ENCODE data around the gene NACA.
"Not testable (repeated sequence)": the region's sequence is repeated elsewhere in the genome, so short reads cannot be mapped to it uniquely, and the experiment has no call there.

Gene NACA

GRCh38 chr12:56719056-56719455 lies 6.0 kb downstream of the NACA start:
- Mint-ChIP-seq H3K36me3 (ENCODE audit: low read depth) (peaks cover 66% of the 10 kb centered on the region), H3K4me1 (ENCODE audit: low read depth) (peaks cover 68% of the 10 kb centered on the region), H3K4me3 (no peak overlapping the region), H3K27ac (peak overlapping the region; percentile 54), H3K27me3 (ENCODE audit: low read depth) (no peaks in the 10 kb centered on the region), H3K9me3 (no peaks in the 10 kb centered on the region)

GRCh38 chr12:56718636-56719035 lies 6.5 kb downstream of the NACA start:
- Mint-ChIP-seq H3K9me3 (no peaks in the 10 kb centered on the region), H3K27ac (peak overlapping the region; percentile 54)

GRCh38 chr12:56718149-56718548 lies 7.0 kb downstream of the NACA start:
- H3K27ac Mint-ChIP-seq = no peak overlapping the region
- H3K4me1 Mint-ChIP-seq (ENCODE audit: low read depth) = peaks cover 61% of the 10 kb centered on the region
- no peak overlapping the region for H3K4me3 Mint-ChIP-seq
- no peaks in the 10 kb centered on the region for H3K27me3 Mint-ChIP-seq (ENCODE audit: low read depth)
- H3K9me3 Mint-ChIP-seq = no peaks in the 10 kb centered on the region
- H3K36me3 Mint-ChIP-seq (ENCODE audit: low read depth) = peaks cover 67% of the 10 kb centered on the region

More at GRCh38 chr12:56718636-56719035, 6.5 kb downstream of the NACA start:
- H3K4me3 Mint-ChIP-seq = no peak overlapping the region
- H3K4me1 Mint-ChIP-seq (ENCODE audit: low read depth) = peaks cover 65% of the 10 kb centered on the region
- H3K36me3 Mint-ChIP-seq (ENCODE audit: low read depth) = peaks cover 66% of the 10 kb centered on the region
- no peaks in the 10 kb centered on the region for H3K27me3 Mint-ChIP-seq (ENCODE audit: low read depth)

GRCh38 chr12:56716933-56717880 lies 7.9 kb downstream of the NACA start:
- no peak overlapping the region for H3K4me3 Mint-ChIP-seq
- no peaks in the 10 kb centered on the region for H3K9me3 Mint-ChIP-seq

GRCh38 chr12:56716458-56716857 lies 8.6 kb downstream of the NACA start:
- peaks cover 46% of the 10 kb centered on the region for H3K4me1 Mint-ChIP-seq (ENCODE audit: low read depth)
- peak overlapping the region; percentile 26 for H3K27ac Mint-ChIP-seq
- no peaks in the 10 kb centered on the region for H3K27me3 Mint-ChIP-seq (ENCODE audit: low read depth)
- no peak overlapping the region for H3K4me3 Mint-ChIP-seq
- H3K36me3 Mint-ChIP-seq (ENCODE audit: low read depth) = peaks cover 70% of the 10 kb centered on the region
- no peaks in the 10 kb centered on the region for H3K9me3 Mint-ChIP-seq

More at GRCh38 chr12:56716933-56717880, 7.9 kb downstream of the NACA start:
- Mint-ChIP-seq H3K27ac (peak overlapping the region; percentile 2), H3K36me3 (ENCODE audit: low read depth) (peaks cover 70% of the 10 kb centered on the region), H3K4me1 (ENCODE audit: low read depth) (peaks cover 54% of the 10 kb centered on the region), H3K27me3 (ENCODE audit: low read depth) (no peaks in the 10 kb centered on the region)

- Mint-ChIP-seq H3K36me3 (ENCODE audit: low read depth) (peaks cover 69% of the 10 kb centered on the region), H3K9me3 (no peaks in the 10 kb centered on the region), H3K27me3 (ENCODE audit: low read depth) (no peaks in the 10 kb centered on the region), H3K4me3 (no peak overlapping the region), H3K4me1 (ENCODE audit: low read depth) (peaks cover 40% of the 10 kb centered on the region), H3K27ac (no peak overlapping the region)
These were observed 9.3 kb downstream of the NACA start for GRCh38 chr12:56715798-56716197.

GRCh38 chr12:56714431-56714929 lies 10.6 kb downstream of the NACA start:
- no peak overlapping the region for H3K27ac Mint-ChIP-seq
- H3K4me1 Mint-ChIP-seq (ENCODE audit: low read depth) = peaks cover 27% of the 10 kb centered on the region
- H3K9me3 Mint-ChIP-seq = no peaks in the 10 kb centered on the region
- H3K4me3 Mint-ChIP-seq = no peak overlapping the region
- H3K27me3 Mint-ChIP-seq (ENCODE audit: low read depth) = no peaks in the 10 kb centered on the region
- peaks cover 56% of the 10 kb centered on the region for H3K36me3 Mint-ChIP-seq (ENCODE audit: low read depth)

GRCh38 chr12:56713345-56713744 lies 11.8 kb downstream of the NACA start:
- no peaks in the 10 kb centered on the region for H3K27me3 Mint-ChIP-seq (ENCODE audit: low read depth)
- no peak overlapping the region for H3K4me3 Mint-ChIP-seq
- peaks cover 17% of the 10 kb centered on the region for H3K4me1 Mint-ChIP-seq (ENCODE audit: low read depth)
- no peaks in the 10 kb centered on the region for H3K9me3 Mint-ChIP-seq
- no peak overlapping the region for H3K27ac Mint-ChIP-seq
- peaks cover 46% of the 10 kb centered on the region for H3K36me3 Mint-ChIP-seq (ENCODE audit: low read depth)

GRCh38 chr12:56709759-56710376 lies 15.2 kb downstream of the NACA start:
- Mint-ChIP-seq H3K4me1 (ENCODE audit: low read depth) (no peaks in the 10 kb centered on the region), H3K27ac (no peak overlapping the region), H3K4me3 (no peak overlapping the region), H3K36me3 (ENCODE audit: low read depth) (peaks cover 35% of the 10 kb centered on the region), H3K9me3 (no peaks in the 10 kb centered on the region), H3K27me3 (ENCODE audit: low read depth) (peaks cover 3% of the 10 kb centered on the region)

GRCh38 chr12:56704522-56704921 lies 20.6 kb downstream of the NACA start:
- H3K4me3 Mint-ChIP-seq; H3K4me1 Mint-ChIP-seq (ENCODE audit: low read depth); H3K27me3 Mint-ChIP-seq (ENCODE audit: low read depth); H3K36me3 Mint-ChIP-seq (ENCODE audit: low read depth); H3K27ac Mint-ChIP-seq; H3K9me3 Mint-ChIP-seq: not testable (repeated sequence)

GRCh38 chr12:56699020-56699661 lies 26.0 kb downstream of the NACA start:
- Mint-ChIP-seq H3K27ac (no peak overlapping the region), H3K4me1 (ENCODE audit: low read depth) (peaks cover 4% of the 10 kb centered on the region), H3K27me3 (ENCODE audit: low read depth) (peaks cover 3% of the 10 kb centered on the region), H3K4me3 (no peak overlapping the region), H3K9me3 (no peaks in the 10 kb centered on the region), H3K36me3 (ENCODE audit: low read depth) (no peaks in the 10 kb centered on the region)

- Mint-ChIP-seq H3K27me3 (ENCODE audit: low read depth) (peaks cover 3% of the 10 kb centered on the region), H3K9me3 (no peaks in the 10 kb centered on the region), H3K36me3 (ENCODE audit: low read depth) (no peaks in the 10 kb centered on the region), H3K4me3 (no peak overlapping the region), H3K4me1 (ENCODE audit: low read depth) (peaks cover 2% of the 10 kb centered on the region), H3K27ac (no peak overlapping the region)
These were observed 29.6 kb downstream of the NACA start for GRCh38 chr12:56695327-56696101.

GRCh38 chr12:56694161-56694560 lies 30.9 kb downstream of the NACA start:
- Mint-ChIP-seq H3K4me3 (no peak overlapping the region), H3K27ac (no peak overlapping the region), H3K4me1 (ENCODE audit: low read depth) (peaks cover 2% of the 10 kb centered on the region), H3K36me3 (ENCODE audit: low read depth) (no peaks in the 10 kb centered on the region), H3K9me3 (no peaks in the 10 kb centered on the region), H3K27me3 (ENCODE audit: low read depth) (peaks cover 3% of the 10 kb centered on the region)

- H3K9me3 Mint-ChIP-seq = no peaks in the 10 kb centered on the region
These were observed 36.3 kb downstream of the NACA start for GRCh38 chr12:56688846-56689109.

More at GRCh38 chr12:56688846-56689109, 36.3 kb downstream of the NACA start:
- Mint-ChIP-seq H3K36me3 (ENCODE audit: low read depth) (peaks cover 24% of the 10 kb centered on the region), H3K27ac (peak overlapping the region; percentile 99), H3K27me3 (ENCODE audit: low read depth) (no peaks in the 10 kb centered on the region), H3K4me3 (peak overlapping the region; percentile 98), H3K4me1 (ENCODE audit: low read depth) (peaks cover 21% of the 10 kb centered on the region)

Data from T-helper 1 cell treated with Interleukin-12 subunit alpha and Interleukin-12 subunit beta and Interleukin-4 antibody, amounts not matched to agents 30 μg/mL and 1 μg/mL, for 36 hours (primary cell).